EH (cell line): ENCODE results near the gene ADAMTS12.

Experiments
- DNase-seq: peaks from one replicate; pipeline ENCODE4 v3.0.0-alpha.2; 2015; ENCODE audit warnings: low read depth

The ADAMTS12 gene

GRCh38 chr5:33657176-33657575, 234.6 kb downstream of the ADAMTS12 start:
- DNase-seq, result no peak

GRCh38 chr5:33650911-33651310, 240.9 kb downstream of the ADAMTS12 start:
- no peak for DNase-seq

- peak; percentile 94 for DNase-seq
Observed at GRCh38 chr5:33649549-33650482, 242.0 kb downstream of the ADAMTS12 start.

- peak; percentile 76 for DNase-seq
Observed at GRCh38 chr5:33641744-33642505, 249.9 kb downstream of the ADAMTS12 start.

GRCh38 chr5:33639474-33639873, 252.3 kb downstream of the ADAMTS12 start:
- DNase-seq, result no peak

GRCh38 chr5:33637011-33637410, 254.8 kb downstream of the ADAMTS12 start:
- peak; percentile 20 for DNase-seq

GRCh38 chr5:33635582-33635981, 256.2 kb downstream of the ADAMTS12 start:
- no peak for DNase-seq

- DNase-seq, result no peak
Observed at GRCh38 chr5:33633699-33634098, 258.1 kb downstream of the ADAMTS12 start.

- no peak for DNase-seq
Observed at GRCh38 chr5:33631786-33632185, 260.0 kb downstream of the ADAMTS12 start.

- no peak for DNase-seq
Observed at GRCh38 chr5:33631139-33631538, 260.7 kb downstream of the ADAMTS12 start.

- DNase-seq, result no peak
Observed at GRCh38 chr5:33629999-33630398, 261.8 kb downstream of the ADAMTS12 start.

- no peak for DNase-seq
Observed at GRCh38 chr5:33628796-33629195, 263.0 kb downstream of the ADAMTS12 start.

GRCh38 chr5:33621514-33621913, 270.3 kb downstream of the ADAMTS12 start:
- no peak for DNase-seq

GRCh38 chr5:33614039-33614438, 277.8 kb downstream of the ADAMTS12 start:
- DNase-seq, result no peak

GRCh38 chr5:33612386-33612785, 279.4 kb downstream of the ADAMTS12 start:
- peak; percentile 77 for DNase-seq

GRCh38 chr5:33611877-33612276, 279.9 kb downstream of the ADAMTS12 start:
- DNase-seq, result peak; percentile 78

GRCh38 chr5:33608344-33609041, 283.3 kb downstream of the ADAMTS12 start:
- peak; percentile 6 for DNase-seq

GRCh38 chr5:33604503-33604902, 287.3 kb downstream of the ADAMTS12 start:
- DNase-seq, result no peak

- DNase-seq, result no peak
Observed at GRCh38 chr5:33601881-33602280, 289.9 kb downstream of the ADAMTS12 start.

GRCh38 chr5:33595303-33595702, 296.5 kb downstream of the ADAMTS12 start:
- DNase-seq, result no peak

- DNase-seq, result no peak
Observed at GRCh38 chr5:33594006-33594405, 297.8 kb downstream of the ADAMTS12 start.

- no peak for DNase-seq
Observed at GRCh38 chr5:33592245-33592644, 299.5 kb downstream of the ADAMTS12 start.
